Dedifferentiated amniotic fluid mesenchymal stem cell (primary cell): ENCODE measurements around the gene KRTAP5-2.
"Not testable (repeated sequence)": the region's sequence is repeated elsewhere in the genome, so short reads cannot be mapped to it uniquely, and the experiment has no call there.

Experiments
- DNase-seq: peaks from one replicate; pipeline ENCODE4 v3.0.0-alpha.2; 2016; ENCODE audit errors: extremely low spot score

Gene KRTAP5-2

GRCh38 chr11:1628506-1629325 lies 30.6 kb upstream of the KRTAP5-2 start:
- DNase-seq: no peak

- no peak for DNase-seq
Observed at GRCh38 chr11:1625541-1625940, 27.4 kb upstream of the KRTAP5-2 start.

GRCh38 chr11:1624621-1625020 lies 26.5 kb upstream of the KRTAP5-2 start:
- DNase-seq: no peak

GRCh38 chr11:1623716-1624115 lies 25.6 kb upstream of the KRTAP5-2 start:
- no peak for DNase-seq

GRCh38 chr11:1622086-1622485 lies 24.0 kb upstream of the KRTAP5-2 start, which contains the start of gene KRTAP5-4:
KRTAP5-4 (minus strand) TSS chr11:1622138; CDS start chr11:1622093, 45 bp downstream.
- DNase-seq: no peak

GRCh38 chr11:1619449-1619848 lies 21.4 kb upstream of the KRTAP5-2 start:
- no peak for DNase-seq

GRCh38 chr11:1618231-1618630 lies 20.1 kb upstream of the KRTAP5-2 start:
- peak; percentile 20 for DNase-seq

- no peak for DNase-seq
Observed at GRCh38 chr11:1608363-1608762, 10.3 kb upstream of the KRTAP5-2 start, which contains the start of gene KRTAP5-3. KRTAP5-3 (minus strand) TSS chr11:1608463; CDS start chr11:1608385, 78 bp downstream.

- not testable (repeated sequence) for DNase-seq
Observed at GRCh38 chr11:1607901-1608300, 9.8 kb upstream of the KRTAP5-2 start.

- not testable (repeated sequence) for DNase-seq
Observed at GRCh38 chr11:1607156-1607845, 9.2 kb upstream of the KRTAP5-2 start.

- not testable (repeated sequence) for DNase-seq
Observed at GRCh38 chr11:1605923-1606322, 7.8 kb upstream of the KRTAP5-2 start.

- DNase-seq: no peak
Observed at GRCh38 chr11:1604711-1605110, 6.6 kb upstream of the KRTAP5-2 start.

- no peak for DNase-seq
Observed at GRCh38 chr11:1604181-1604580, 6.1 kb upstream of the KRTAP5-2 start.

- DNase-seq: no peak
Observed at GRCh38 chr11:1603629-1604028, 5.5 kb upstream of the KRTAP5-2 start.

- not testable (repeated sequence) for DNase-seq
Observed at GRCh38 chr11:1601663-1602062, 3.6 kb upstream of the KRTAP5-2 start.

- no peak for DNase-seq
Observed at GRCh38 chr11:1600626-1601025, 2.5 kb upstream of the KRTAP5-2 start.

GRCh38 chr11:1598816-1599215 lies 722 bp upstream of the KRTAP5-2 start:
- no peak for DNase-seq

GRCh38 chr11:1598406-1598805 lies 312 bp upstream of the KRTAP5-2 start:
- DNase-seq: not testable (repeated sequence)

GRCh38 chr11:1597331-1597993 lies 632 bp downstream of the KRTAP5-2 start:
- DNase-seq: no peak

- DNase-seq: not testable (repeated sequence)
Observed at GRCh38 chr11:1596576-1597121, 1.4 kb downstream of the KRTAP5-2 start.

GRCh38 chr11:1595994-1596575 lies 2.0 kb downstream of the KRTAP5-2 start:
- DNase-seq: not testable (repeated sequence)

GRCh38 chr11:1592628-1593027 lies 5.5 kb downstream of the KRTAP5-2 start:
- no peak for DNase-seq
